Endodermal cell (in vitro differentiated cells): ENCODE results near the gene CTU1. TPM values are rescaled to one million over a fixed set of nuclear protein-coding genes. Genes with fewer than 3 reads are reported as not detected.
"Not testable (repeated sequence)": the region's sequence is repeated elsewhere in the genome, so short reads cannot be mapped to it uniquely, and the experiment has no call there.

Experiments used
- DNase-seq: peaks from one replicate; pipeline ENCODE4 v3.0.0-alpha.2; 2017
- H3K27ac ChIP-seq: 2 replicates; pipeline ENCODE4 v1.5.1; 2013; ENCODE audit warnings: mild to moderate bottlenecking, low read depth, low read length, moderate library complexity
- H3K27me3 ChIP-seq: 2 replicates; pipeline ENCODE4 v1.6.1; 2013; ENCODE audit warnings: mild to moderate bottlenecking, low read length, moderate library complexity; ENCODE audit not compliant: insufficient read depth, control insufficient read depth, poor library complexity, severe bottlenecking
- H3K36me3 ChIP-seq: 2 replicates; pipeline ENCODE4 v1.7.0; 2013; ENCODE audit warnings: mild to moderate bottlenecking, low read length, moderate library complexity; ENCODE audit not compliant: control insufficient read depth, insufficient read depth
- H3K4me1 ChIP-seq: one replicate; pipeline ENCODE4 v1.7.0; 2013; ENCODE audit warnings: low read length; ENCODE audit not compliant: control insufficient read depth, insufficient read depth
- H3K4me3 ChIP-seq: 2 replicates; pipeline ENCODE4 v1.5.1; 2013; ENCODE audit warnings: mild to moderate bottlenecking, low read length, moderate library complexity
- H3K9ac ChIP-seq: 2 replicates; pipeline ENCODE4 v1.6.1; 2013; ENCODE audit warnings: mild to moderate bottlenecking, low read length, moderate library complexity; ENCODE audit not compliant: poor library complexity, severe bottlenecking; ENCODE audit errors: extremely low read depth
- H3K9me3 ChIP-seq: 2 replicates; pipeline ENCODE4 v1.6.1; 2013; ENCODE audit warnings: mild to moderate bottlenecking, low read length, moderate library complexity; ENCODE audit not compliant: control insufficient read depth
- H3K27ac Mint-ChIP-seq: 2 replicates; pipeline ENCODE4 v1.8.0; 2020; ENCODE audit warnings: mixed read lengths
- H3K27me3 Mint-ChIP-seq: 2 replicates; pipeline ENCODE4 v1.8.0; 2021; ENCODE audit warnings: mild to moderate bottlenecking, mixed read lengths; ENCODE audit not compliant: insufficient read depth
- H3K36me3 Mint-ChIP-seq: 2 replicates; pipeline ENCODE4 v1.8.0; 2020; ENCODE audit warnings: low read depth, mixed read lengths
- H3K4me1 Mint-ChIP-seq: 2 replicates; pipeline ENCODE4 v1.8.0; 2020; ENCODE audit warnings: mixed read lengths
- H3K4me3 Mint-ChIP-seq: 2 replicates; pipeline ENCODE4 v1.8.0; 2020; ENCODE audit warnings: mild to moderate bottlenecking, moderate library complexity, mixed read lengths
- H3K9me3 Mint-ChIP-seq: 2 replicates; pipeline ENCODE4 v1.8.0; 2020; ENCODE audit warnings: mild to moderate bottlenecking, mixed read lengths
- WGBS, 2 experiments: methylation state at CpG; one replicate each; pipeline versions ENCODE4 v1.1.5 to v1.1.7; 2013; ENCODE audit warnings: missing lambda C conversion rate in 2 of 2, mixed read lengths in 1 of 2; ENCODE audit not compliant: insufficient coverage in 1 of 2, insufficient read length in 1 of 2; 5-methylcytosine and 5-hydroxymethylcytosine counted together
- total RNA-seq, 2 donors: library from RNA; stranded (reverse); fragmentation: NEBNext Ultra II Directional in 1 of 2; extraction: Animal tissue kit (Norgen Biotek cat#: 25700) in 1 of 2; gene quantifications; 2 replicates in 1 of 2; 3 replicates in 1 of 2; pipeline ENCODE4 v1.2.1, GENCODE V29; 2021
- TF ChIP-seq, protein P1 (sequence below): fragments of 200-600 bp; sonication (generic); conservative IDR thresholded peaks from 2 replicates; pipeline ENCODE4 v1.5.0; 2021; ENCODE audit warnings: antibody characterized with exemption, mild to moderate bottlenecking

Gene CTU1
- total RNA-seq, 2 donors from 2014 or later, result 5.1 to 5.7 TPM

DNA sequence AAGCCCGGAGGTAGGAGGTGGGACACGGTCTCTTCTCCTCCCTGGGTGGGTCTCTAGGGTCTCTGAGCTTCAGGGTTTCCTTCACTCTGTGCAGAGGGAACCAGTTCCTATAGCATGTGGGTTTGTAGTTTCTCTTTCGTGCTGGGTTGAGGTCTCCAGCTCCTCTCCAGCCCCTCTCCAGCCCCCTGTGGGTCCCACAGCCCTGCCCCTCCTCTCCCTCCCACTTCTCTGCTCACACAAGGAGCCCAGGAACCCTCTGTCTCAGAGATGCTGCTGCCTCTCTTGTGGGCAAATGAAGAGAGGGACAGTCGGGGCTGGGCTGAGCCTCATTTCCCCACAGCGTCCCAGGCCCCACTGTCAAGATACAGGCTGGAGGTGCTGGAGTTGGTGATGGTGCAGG is 35.3 kb upstream of the CTU1 start:
- H3K27ac Mint-ChIP-seq, result no peak overlapping the region
- H3K9me3 Mint-ChIP-seq, result no peaks in the 10 kb centered on the region
- no peak overlapping the region for H3K27ac ChIP-seq
- TF ChIP-seq, protein P1, sequence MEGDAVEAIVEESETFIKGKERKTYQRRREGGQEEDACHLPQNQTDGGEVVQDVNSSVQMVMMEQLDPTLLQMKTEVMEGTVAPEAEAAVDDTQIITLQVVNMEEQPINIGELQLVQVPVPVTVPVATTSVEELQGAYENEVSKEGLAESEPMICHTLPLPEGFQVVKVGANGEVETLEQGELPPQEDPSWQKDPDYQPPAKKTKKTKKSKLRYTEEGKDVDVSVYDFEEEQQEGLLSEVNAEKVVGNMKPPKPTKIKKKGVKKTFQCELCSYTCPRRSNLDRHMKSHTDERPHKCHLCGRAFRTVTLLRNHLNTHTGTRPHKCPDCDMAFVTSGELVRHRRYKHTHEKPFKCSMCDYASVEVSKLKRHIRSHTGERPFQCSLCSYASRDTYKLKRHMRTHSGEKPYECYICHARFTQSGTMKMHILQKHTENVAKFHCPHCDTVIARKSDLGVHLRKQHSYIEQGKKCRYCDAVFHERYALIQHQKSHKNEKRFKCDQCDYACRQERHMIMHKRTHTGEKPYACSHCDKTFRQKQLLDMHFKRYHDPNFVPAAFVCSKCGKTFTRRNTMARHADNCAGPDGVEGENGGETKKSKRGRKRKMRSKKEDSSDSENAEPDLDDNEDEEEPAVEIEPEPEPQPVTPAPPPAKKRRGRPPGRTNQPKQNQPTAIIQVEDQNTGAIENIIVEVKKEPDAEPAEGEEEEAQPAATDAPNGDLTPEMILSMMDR, result no peak
- H3K27me3 Mint-ChIP-seq, result peaks cover 7% of the 10 kb centered on the region
- H3K4me3 ChIP-seq, result no peak overlapping the region
- WGBS, 2 experiments, result 96 to 100% methylated on average over 1 to 5 of the region's 5 CpGs
- H3K4me1 ChIP-seq, result peaks cover 4% of the 10 kb centered on the region
- peak; percentile 16 for DNase-seq
- H3K4me3 Mint-ChIP-seq, result no peak overlapping the region
- no peaks in the 10 kb centered on the region for H3K27me3 ChIP-seq
- no peak overlapping the region for H3K9ac ChIP-seq
- no peaks in the 10 kb centered on the region for H3K9me3 ChIP-seq
- no peaks in the 10 kb centered on the region for H3K36me3 Mint-ChIP-seq
- H3K4me1 Mint-ChIP-seq, result peaks cover 21% of the 10 kb centered on the region
- no peaks in the 10 kb centered on the region for H3K36me3 ChIP-seq

DNA sequence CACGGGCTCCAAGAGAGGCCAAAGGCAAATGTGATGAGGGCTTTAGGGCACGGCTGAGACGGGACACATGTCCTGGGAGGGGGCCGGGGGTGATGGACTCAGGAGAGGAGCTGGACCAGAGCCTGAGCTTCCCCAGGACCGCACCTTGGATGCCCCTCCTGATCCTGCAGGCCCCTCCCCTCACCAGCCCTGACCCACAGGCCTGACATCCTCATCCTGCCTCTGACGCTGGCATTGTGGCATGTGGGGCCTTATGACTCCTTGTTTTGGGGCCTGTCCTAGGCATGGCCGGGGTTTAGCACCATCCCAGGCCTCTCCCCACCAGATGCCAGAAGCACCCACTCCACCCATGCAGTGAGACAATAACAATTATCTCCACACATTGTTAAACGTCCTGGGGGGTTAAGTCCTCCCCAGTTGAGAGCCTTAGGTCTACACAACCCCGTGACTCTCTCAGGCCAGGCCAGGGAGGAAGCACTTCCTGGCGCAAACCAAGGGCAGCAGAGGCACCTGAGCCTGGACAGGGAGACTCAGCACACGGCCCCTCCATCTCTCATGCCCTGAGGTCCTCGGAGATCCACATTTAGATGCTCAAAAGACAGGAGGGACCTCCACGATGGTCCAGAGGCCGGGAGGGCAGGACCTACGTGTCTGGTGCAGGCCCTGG is 34.7 kb upstream of the CTU1 start:
- H3K4me1 ChIP-seq, H3K9me3 Mint-ChIP-seq, DNase-seq, H3K27ac Mint-ChIP-seq, H3K4me3 ChIP-seq, H3K36me3 Mint-ChIP-seq, H3K4me3 Mint-ChIP-seq, H3K27me3 ChIP-seq, H3K27ac ChIP-seq, H3K9ac ChIP-seq, H3K27me3 Mint-ChIP-seq, H3K9me3 ChIP-seq, H3K36me3 ChIP-seq: not testable (repeated sequence)
- WGBS, 2 experiments, result 88% methylated on average over 9 of the region's 15 CpGs; no CpG with 5 or more reads in 1 of the 2 experiments
- H3K4me1 Mint-ChIP-seq, result peaks cover 22% of the 10 kb centered on the region

DNA sequence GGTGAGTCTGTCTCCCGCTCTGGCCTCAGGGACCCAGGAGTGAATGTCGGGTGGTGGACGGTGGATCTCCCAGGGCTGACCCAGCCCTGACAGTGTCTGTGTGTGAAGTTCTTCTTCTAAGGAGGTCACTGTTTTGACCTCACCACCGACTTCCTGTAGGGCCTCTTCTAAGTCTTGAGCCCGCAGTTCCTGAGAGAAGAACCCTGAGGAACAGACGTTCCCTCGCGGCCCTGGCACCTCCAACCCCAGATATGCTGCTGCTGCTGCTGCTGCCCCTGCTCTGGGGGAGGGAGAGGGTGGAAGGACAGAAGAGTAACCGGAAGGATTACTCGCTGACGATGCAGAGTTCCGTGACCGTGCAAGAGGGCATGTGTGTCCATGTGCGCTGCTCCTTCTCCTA is 33.9 kb upstream of the CTU1 start, which contains the start of gene SIGLEC7:
Gene SIGLEC7 (plus strand): TSS at position 183 of the 400 bp plus-strand sequence. CDS start 69 bp downstream, at position 252.
- H3K9me3 Mint-ChIP-seq, result no peaks in the 10 kb centered on the region
- H3K9ac ChIP-seq, result no peak within 1 kb of the TSS
- H3K27me3 Mint-ChIP-seq, result peaks cover 9% of the 10 kb centered on the region
- TF ChIP-seq, protein P1, result no peak
- no peaks in the 10 kb centered on the region for H3K36me3 ChIP-seq
- no peak within 1 kb of the TSS for H3K4me3 ChIP-seq
- no peak within 1 kb of the TSS for H3K27ac ChIP-seq
- H3K4me1 ChIP-seq, result peaks cover 4% of the 10 kb centered on the region
- 95 to 99% methylated on average over 6 to 14 of the region's 14 CpGs for WGBS, 2 experiments
- H3K27ac Mint-ChIP-seq, result peak within 1 kb of the TSS; percentile 17
- no peak within 1 kb of the TSS for H3K4me3 Mint-ChIP-seq
- no peaks in the 10 kb centered on the region for H3K27me3 ChIP-seq
- H3K9me3 ChIP-seq, result no peaks in the 10 kb centered on the region
- H3K36me3 Mint-ChIP-seq, result no peaks in the 10 kb centered on the region
- DNase-seq, result peak; percentile 34
- peaks cover 24% of the 10 kb centered on the region for H3K4me1 Mint-ChIP-seq
